Uterus (tissue), 2 donors: ENCODE data around the gene CD4.

Experiments used
- POLR2A ChIP-seq, 2 donors: fragments of 450-650 bp; IDR thresholded peaks; one replicate each; pipeline ENCODE4 v1.6.1; 2016; ENCODE audit warnings: antibody characterized with exemption in 2 of 2, mild to moderate bottlenecking in 1 of 2, moderate library complexity in 1 of 2
- TF ChIP-seq, protein P1 (sequence below), 4 experiments: fragments of 200-600 bp in 2 of 4; fragments of 450-650 bp in 2 of 4; sonication (generic) in 2 of 4; IDR thresholded peaks; one replicate each; pipeline ENCODE4 v1.5.1; 2016 to 2019; ENCODE audit warnings: antibody characterized with exemption in 4 of 4, mild to moderate bottlenecking in 2 of 4, moderate library complexity in 1 of 4

DNA sequence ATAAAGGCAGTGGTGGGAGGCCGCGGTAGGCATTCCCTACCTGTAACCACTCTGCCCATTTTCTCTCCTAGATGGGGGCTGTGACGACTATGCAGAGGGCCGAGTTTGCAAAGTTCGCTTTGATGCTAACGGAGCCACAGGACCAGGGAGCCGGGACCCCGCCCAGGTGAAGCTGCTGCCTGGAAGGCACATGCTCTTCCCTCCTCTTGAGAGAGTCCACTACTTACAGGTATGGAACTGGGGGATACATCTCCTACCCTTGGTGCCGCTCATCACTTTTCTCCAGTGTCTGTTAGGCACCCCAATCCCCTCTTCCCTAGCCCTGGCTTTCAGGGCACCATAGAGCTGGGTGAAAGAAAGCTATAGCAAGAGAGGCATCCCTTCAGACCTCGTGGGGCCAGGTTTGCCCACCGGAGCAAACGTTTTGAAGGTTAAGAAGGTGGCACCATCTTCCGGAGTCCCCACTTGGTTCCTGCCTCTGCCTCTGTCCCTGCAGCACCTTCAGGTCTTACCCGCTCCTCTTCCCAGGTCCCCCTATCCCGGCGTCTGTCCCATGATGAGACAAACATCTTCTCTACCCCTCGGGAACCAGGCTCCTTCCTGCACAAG, 36.9 kb downstream of the CD4 start:
- TF ChIP-seq, protein P1, sequence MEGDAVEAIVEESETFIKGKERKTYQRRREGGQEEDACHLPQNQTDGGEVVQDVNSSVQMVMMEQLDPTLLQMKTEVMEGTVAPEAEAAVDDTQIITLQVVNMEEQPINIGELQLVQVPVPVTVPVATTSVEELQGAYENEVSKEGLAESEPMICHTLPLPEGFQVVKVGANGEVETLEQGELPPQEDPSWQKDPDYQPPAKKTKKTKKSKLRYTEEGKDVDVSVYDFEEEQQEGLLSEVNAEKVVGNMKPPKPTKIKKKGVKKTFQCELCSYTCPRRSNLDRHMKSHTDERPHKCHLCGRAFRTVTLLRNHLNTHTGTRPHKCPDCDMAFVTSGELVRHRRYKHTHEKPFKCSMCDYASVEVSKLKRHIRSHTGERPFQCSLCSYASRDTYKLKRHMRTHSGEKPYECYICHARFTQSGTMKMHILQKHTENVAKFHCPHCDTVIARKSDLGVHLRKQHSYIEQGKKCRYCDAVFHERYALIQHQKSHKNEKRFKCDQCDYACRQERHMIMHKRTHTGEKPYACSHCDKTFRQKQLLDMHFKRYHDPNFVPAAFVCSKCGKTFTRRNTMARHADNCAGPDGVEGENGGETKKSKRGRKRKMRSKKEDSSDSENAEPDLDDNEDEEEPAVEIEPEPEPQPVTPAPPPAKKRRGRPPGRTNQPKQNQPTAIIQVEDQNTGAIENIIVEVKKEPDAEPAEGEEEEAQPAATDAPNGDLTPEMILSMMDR (IDR thresholded peaks at IDR 0.05) = no peak
- TF ChIP-seq POLR2A (IDR thresholded peaks at IDR 0.05) = no peak
